ENCODE data around the gene TSC22D3.

Gene TSC22D3

DNA sequence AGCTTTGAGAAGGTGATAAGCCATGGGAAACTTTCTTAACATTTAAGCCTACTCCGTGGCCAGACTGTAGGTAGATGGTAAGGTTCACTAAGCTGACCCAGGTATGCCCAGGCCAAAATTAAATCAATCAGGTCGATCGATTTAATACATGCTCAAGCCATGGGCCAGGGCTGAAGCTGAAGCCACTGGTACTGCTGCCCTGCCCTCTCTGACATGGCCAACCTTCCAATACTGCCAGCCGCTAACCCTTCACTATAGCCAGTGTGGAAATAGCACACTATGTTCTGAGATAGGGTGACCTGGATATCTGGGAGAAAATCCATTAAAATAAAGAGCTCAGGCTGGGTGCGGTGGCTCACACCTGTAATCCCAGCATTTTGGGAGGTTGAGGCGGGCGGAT lies 31.6 kb downstream of the TSC22D3 start:
- no peaks in the 10 kb centered on the region for H3K79me2 ChIP-seq (ENCODE audit: control insufficient read depth, insufficient read depth, low read length, unreplicated experiment)
- peaks cover 39% of the 10 kb centered on the region for H3K4me1 ChIP-seq (ENCODE audit: control insufficient read depth, insufficient read depth, low read length, unreplicated experiment)
- no peak overlapping the region for H3K4me3 ChIP-seq (ENCODE audit: low read depth, low read length)
- H3K36me3 ChIP-seq (ENCODE audit: insufficient read depth, low read length) = no peaks in the 10 kb centered on the region
- no peak overlapping the region for H3K27ac ChIP-seq (ENCODE audit: low read depth, low read length)
- H2AFZ ChIP-seq (ENCODE audit: low read length, unreplicated experiment) = no peak overlapping the region
- H3K27me3 ChIP-seq (ENCODE audit: insufficient read depth, low read length) = no peaks in the 10 kb centered on the region

DNA sequence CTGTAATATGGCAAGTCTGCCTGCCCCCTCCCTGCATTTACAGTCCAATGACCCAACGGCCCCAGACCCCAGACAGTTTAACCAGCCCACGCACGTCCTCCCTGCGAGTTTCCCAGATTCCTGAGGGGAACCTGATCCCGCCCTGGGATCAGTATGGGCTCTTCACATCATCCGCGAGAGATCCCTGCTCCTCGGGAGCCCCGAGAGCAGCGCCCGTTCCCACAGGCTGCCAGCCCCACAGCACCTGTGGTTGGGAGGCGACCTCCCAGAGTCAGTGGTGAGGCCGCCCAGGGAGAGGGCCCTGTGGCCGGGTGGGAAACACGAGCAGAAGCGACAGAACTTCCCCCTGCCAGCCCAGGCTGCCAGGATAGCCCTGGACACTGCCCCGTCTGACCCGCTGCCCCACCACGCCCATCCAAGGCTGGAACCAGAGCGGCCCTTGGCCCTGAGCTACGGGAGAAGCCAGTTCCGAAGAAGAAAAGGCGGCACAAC lies 32.8 kb downstream of the TSC22D3 start:
- no peaks in the 10 kb centered on the region for H3K79me2 ChIP-seq (ENCODE audit: control insufficient read depth, insufficient read depth, low read length, unreplicated experiment)
- H3K4me1 ChIP-seq (ENCODE audit: control insufficient read depth, insufficient read depth, low read length, unreplicated experiment) = peaks cover 32% of the 10 kb centered on the region
- peak overlapping the region; percentile 40 for H2AFZ ChIP-seq (ENCODE audit: low read length, unreplicated experiment)
- no peaks in the 10 kb centered on the region for H3K36me3 ChIP-seq (ENCODE audit: insufficient read depth, low read length)
- H3K4me3 ChIP-seq (ENCODE audit: low read depth, low read length) = peak overlapping the region; percentile 68
- peak overlapping the region; percentile 94 for H3K27ac ChIP-seq (ENCODE audit: low read depth, low read length)
- no peaks in the 10 kb centered on the region for H3K27me3 ChIP-seq (ENCODE audit: insufficient read depth, low read length)

DNA sequence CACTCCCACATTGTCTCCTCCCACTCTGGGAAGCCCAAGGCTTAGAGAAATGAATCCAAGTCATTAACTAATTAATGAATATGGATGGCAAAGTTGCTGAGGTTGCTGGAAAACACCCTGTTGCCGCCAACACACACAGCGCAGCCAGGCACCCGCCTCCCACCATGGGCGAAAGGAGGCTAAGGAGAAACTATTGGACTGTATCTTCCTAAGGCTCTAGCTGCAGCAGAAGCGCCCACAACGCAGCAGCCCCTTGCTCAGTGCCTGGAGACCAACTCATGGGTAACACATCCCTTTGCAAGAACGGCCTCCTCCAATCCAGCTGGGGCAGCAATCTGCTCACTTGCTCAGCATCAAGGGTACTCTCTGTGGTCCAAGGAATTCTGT lies 34.2 kb downstream of the TSC22D3 start:
- H3K4me3 ChIP-seq (ENCODE audit: low read depth, low read length) = peak overlapping the region; percentile 68; the same call in 1 of the 2 replicates

DNA sequence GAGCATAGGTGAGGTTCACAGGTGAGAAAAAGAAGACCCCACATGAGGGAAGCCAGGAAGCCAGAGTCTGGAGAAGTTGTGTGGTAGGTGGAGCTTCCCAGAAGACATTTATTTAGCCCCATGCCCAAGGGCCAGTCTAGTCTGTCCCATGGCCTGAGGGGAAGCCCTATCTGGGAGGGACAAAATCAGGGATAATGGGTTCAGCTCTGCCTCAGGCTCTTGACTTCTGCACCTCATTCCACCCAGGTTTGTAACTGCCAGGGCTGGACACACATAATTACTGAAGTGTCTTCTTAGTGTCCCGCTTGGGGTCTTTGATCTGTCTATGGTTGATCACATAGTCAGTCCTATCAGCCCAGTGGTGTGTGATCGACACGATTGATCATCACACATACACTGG lies 36.0 kb downstream of the TSC22D3 start:
- Histone ChIP-seq H3K79me2 (ENCODE audit: control insufficient read depth, insufficient read depth, low read length, unreplicated experiment) (no peaks in the 10 kb centered on the region), H3K36me3 (ENCODE audit: insufficient read depth, low read length) (no peaks in the 10 kb centered on the region), H3K4me3 (ENCODE audit: low read depth, low read length) (no peak overlapping the region), H3K4me1 (ENCODE audit: control insufficient read depth, insufficient read depth, low read length, unreplicated experiment) (peaks cover 21% of the 10 kb centered on the region), H2AFZ (ENCODE audit: low read length, unreplicated experiment) (no peak overlapping the region), H3K27me3 (ENCODE audit: insufficient read depth, low read length) (no peaks in the 10 kb centered on the region), H3K27ac (ENCODE audit: low read depth, low read length) (no peak overlapping the region)

More for the DNA sequence above, 34.2 kb downstream of the TSC22D3 start:
- Histone ChIP-seq H2AFZ (ENCODE audit: low read length, unreplicated experiment) (no peak overlapping the region), H3K27ac (ENCODE audit: low read depth, low read length) (peak overlapping the region; percentile 94; the same call in 1 of the 2 replicates), H3K36me3 (ENCODE audit: insufficient read depth, low read length) (no peaks in the 10 kb centered on the region), H3K27me3 (ENCODE audit: insufficient read depth, low read length) (no peaks in the 10 kb centered on the region), H3K79me2 (ENCODE audit: control insufficient read depth, insufficient read depth, low read length, unreplicated experiment) (no peaks in the 10 kb centered on the region), H3K4me1 (ENCODE audit: control insufficient read depth, insufficient read depth, low read length, unreplicated experiment) (peaks cover 21% of the 10 kb centered on the region)

DNA sequence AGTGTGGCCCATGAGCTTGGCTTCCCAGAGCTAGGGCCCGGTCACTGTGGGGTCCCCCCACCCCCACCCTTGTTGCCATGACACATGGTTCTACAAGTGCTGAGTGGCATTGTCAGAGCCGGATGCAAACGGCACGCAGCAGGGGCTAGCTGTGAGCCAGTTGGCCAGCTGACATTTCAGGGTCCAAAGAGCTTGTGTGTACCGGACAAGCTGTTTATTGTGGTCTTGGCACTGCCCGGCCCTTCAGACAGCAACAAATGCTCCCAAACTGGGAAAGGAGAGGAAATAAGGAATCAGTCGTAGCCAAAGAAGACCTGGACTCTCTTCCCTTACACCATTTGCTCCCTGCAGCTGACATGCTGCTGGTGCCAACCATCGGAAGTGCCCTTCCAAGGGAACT lies 36.8 kb downstream of the TSC22D3 start:
- no peaks in the 10 kb centered on the region for H3K79me2 ChIP-seq (ENCODE audit: control insufficient read depth, insufficient read depth, low read length, unreplicated experiment)
- H3K27ac ChIP-seq (ENCODE audit: low read depth, low read length) = no peak overlapping the region
- no peaks in the 10 kb centered on the region for H3K27me3 ChIP-seq (ENCODE audit: insufficient read depth, low read length)
- no peaks in the 10 kb centered on the region for H3K36me3 ChIP-seq (ENCODE audit: insufficient read depth, low read length)
- H2AFZ ChIP-seq (ENCODE audit: low read length, unreplicated experiment) = no peak overlapping the region
- H3K4me3 ChIP-seq (ENCODE audit: low read depth, low read length) = no peak overlapping the region
- peaks cover 21% of the 10 kb centered on the region for H3K4me1 ChIP-seq (ENCODE audit: control insufficient read depth, insufficient read depth, low read length, unreplicated experiment)

DNA sequence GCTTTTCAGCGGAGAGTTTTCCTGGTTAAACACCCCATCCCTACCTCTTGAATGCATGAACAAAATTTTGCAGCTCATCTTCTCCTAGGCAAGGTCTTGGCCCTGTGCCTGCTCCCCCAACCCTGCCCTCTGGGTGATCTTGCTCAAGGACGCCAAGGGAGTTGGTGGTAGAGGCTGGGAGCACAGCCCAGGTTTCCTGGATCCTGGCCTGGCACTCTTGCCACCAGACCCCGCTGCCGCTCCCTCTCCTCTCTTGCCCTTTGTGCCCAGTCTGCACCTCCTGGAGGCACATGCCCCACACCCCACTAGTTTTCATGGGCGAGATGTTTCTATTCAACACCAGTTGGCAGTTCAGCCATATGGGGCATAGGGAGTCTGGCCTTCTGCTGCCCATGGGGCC lies 37.3 kb downstream of the TSC22D3 start:
- Histone ChIP-seq H3K36me3 (ENCODE audit: insufficient read depth, low read length) (no peaks in the 10 kb centered on the region), H3K4me1 (ENCODE audit: control insufficient read depth, insufficient read depth, low read length, unreplicated experiment) (peaks cover 21% of the 10 kb centered on the region), H2AFZ (ENCODE audit: low read length, unreplicated experiment) (no peak overlapping the region), H3K27me3 (ENCODE audit: insufficient read depth, low read length) (no peaks in the 10 kb centered on the region), H3K79me2 (ENCODE audit: control insufficient read depth, insufficient read depth, low read length, unreplicated experiment) (no peaks in the 10 kb centered on the region), H3K27ac (ENCODE audit: low read depth, low read length) (no peak overlapping the region), H3K4me3 (ENCODE audit: low read depth, low read length) (no peak overlapping the region)

DNA sequence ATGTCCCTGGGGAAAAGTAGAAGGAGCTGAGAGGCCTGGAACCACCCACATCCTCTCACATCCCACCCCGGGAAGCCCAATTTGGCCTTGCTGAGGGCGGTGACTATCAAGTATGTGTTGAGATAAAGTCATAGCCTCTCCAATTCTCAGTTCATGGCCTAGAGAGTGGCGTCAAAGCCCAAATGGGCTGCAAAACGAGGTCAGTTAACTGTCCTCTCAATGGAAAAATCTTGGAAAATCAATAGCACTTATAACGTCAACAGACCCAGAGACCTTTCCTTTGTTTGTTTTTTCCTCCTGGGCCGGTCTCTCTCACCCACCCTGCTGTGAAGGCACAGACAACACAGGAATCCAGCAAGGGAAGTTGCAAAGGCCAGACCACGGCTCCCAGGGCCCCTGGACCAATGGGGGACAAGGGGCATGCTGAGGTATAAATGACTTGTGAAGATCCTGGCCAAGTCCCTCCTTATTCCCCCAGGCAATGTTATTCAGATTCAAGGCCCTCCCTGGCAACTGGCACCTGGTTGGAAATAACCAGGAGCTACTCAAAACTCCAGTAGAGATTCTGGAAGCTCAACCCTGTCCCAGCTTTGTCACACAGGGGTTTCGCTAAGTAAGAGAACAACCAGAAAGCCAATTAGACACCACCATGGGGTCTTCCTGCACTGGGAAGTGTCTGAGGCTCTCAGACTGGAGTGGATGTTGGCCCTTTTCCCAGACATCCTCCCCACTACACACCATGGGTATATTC lies 38.6 kb downstream of the TSC22D3 start:
- no peaks in the 10 kb centered on the region for H3K79me2 ChIP-seq (ENCODE audit: control insufficient read depth, insufficient read depth, low read length, unreplicated experiment)
- H2AFZ ChIP-seq (ENCODE audit: low read length, unreplicated experiment) = no peak overlapping the region
- no peak overlapping the region for H3K27ac ChIP-seq (ENCODE audit: low read depth, low read length)
- H3K4me1 ChIP-seq (ENCODE audit: control insufficient read depth, insufficient read depth, low read length, unreplicated experiment) = peaks cover 20% of the 10 kb centered on the region
- no peaks in the 10 kb centered on the region for H3K27me3 ChIP-seq (ENCODE audit: insufficient read depth, low read length)
- H3K4me3 ChIP-seq (ENCODE audit: low read depth, low read length) = no peak overlapping the region
- H3K36me3 ChIP-seq (ENCODE audit: insufficient read depth, low read length) = no peaks in the 10 kb centered on the region

DNA sequence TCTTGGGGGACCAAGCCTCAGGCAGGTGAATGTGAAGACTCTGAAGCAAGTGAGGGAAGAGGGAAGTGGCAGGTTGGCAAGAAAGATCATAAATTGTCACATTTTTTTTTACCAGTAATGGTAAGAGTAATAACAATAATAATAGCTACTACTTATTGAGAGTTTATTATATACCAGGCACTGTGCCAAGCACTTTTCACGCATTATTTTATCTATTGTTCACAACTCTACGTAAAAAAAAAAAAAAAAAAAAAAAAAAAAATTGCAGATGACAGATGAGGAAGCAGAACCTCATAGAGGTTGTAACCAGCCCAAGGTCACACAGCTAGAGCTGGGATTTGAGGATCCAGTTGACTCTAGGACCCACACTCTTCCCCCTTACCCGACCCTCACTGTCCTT lies 40.9 kb downstream of the TSC22D3 start:
- no peak overlapping the region for H2AFZ ChIP-seq (ENCODE audit: low read length, unreplicated experiment)
- no peaks in the 10 kb centered on the region for H3K36me3 ChIP-seq (ENCODE audit: insufficient read depth, low read length)
- no peaks in the 10 kb centered on the region for H3K27me3 ChIP-seq (ENCODE audit: insufficient read depth, low read length)
- peaks cover 27% of the 10 kb centered on the region for H3K4me1 ChIP-seq (ENCODE audit: control insufficient read depth, insufficient read depth, low read length, unreplicated experiment)
- H3K4me3 ChIP-seq (ENCODE audit: low read depth, low read length) = no peak overlapping the region
- H3K27ac ChIP-seq (ENCODE audit: low read depth, low read length) = no peak overlapping the region
- no peaks in the 10 kb centered on the region for H3K79me2 ChIP-seq (ENCODE audit: control insufficient read depth, insufficient read depth, low read length, unreplicated experiment)

DNA sequence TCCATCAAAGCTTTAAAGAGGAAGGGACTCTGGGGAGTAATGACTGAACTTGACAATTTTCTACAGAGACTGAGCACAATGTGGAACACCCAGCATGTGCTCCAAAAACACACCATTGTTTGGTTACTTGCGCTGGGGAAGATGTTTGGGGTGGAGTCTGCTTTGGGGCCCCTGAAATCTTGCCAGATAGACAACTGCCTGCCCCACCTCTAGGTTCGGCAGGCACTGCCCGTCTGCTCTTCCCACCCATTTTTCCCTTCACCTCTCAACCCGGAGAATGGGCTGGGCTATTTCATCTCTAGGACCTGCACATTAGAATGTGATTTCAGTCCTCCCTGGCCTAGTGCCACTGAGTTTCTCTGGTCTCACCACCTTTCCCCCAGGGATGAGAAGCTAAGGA lies 41.9 kb downstream of the TSC22D3 start:
- Histone ChIP-seq H3K79me2 (ENCODE audit: control insufficient read depth, insufficient read depth, low read length, unreplicated experiment) (no peaks in the 10 kb centered on the region), H3K27ac (ENCODE audit: low read depth, low read length) (no peak overlapping the region), H3K4me1 (ENCODE audit: control insufficient read depth, insufficient read depth, low read length, unreplicated experiment) (peaks cover 35% of the 10 kb centered on the region), H3K27me3 (ENCODE audit: insufficient read depth, low read length) (no peaks in the 10 kb centered on the region), H2AFZ (ENCODE audit: low read length, unreplicated experiment) (no peak overlapping the region), H3K36me3 (ENCODE audit: insufficient read depth, low read length) (no peaks in the 10 kb centered on the region), H3K4me3 (ENCODE audit: low read depth, low read length) (no peak overlapping the region)

DNA sequence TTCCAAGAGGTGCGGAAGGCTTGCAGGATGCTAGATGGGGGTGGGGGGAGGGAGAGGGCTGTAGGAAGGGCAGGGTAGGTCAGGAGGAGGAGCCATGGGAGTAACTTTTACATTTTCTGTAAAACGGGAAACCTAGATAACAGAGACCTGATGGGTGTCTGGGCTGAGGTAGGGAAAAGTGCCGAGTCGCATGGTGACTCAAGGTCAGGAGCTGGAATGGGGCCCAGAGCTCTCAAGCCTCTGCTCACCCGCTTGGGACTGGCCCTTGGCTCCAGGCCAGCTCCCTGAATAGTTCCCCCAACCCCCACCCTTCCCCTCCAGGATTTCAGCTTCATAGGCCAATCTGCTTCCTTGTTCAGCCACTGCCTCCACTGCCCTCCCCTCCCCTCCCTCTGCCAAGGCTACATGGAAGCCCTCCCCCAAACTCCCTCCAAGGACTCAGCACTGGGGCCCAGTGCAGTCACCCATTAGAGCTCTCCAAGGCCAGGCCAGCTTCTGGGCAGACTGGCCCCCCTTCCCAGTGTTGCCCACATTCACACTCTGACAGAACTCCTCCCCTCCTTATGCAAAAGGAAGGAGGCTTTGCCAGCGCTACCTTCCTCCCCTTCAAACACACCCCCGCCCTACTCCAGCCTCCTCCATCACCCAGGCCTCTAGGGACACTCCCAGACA lies 43.6 kb downstream of the TSC22D3 start:
- Histone ChIP-seq H3K4me1 (ENCODE audit: control insufficient read depth, insufficient read depth, low read length, unreplicated experiment) (peaks cover 39% of the 10 kb centered on the region), H3K36me3 (ENCODE audit: insufficient read depth, low read length) (no peaks in the 10 kb centered on the region), H3K27ac (ENCODE audit: low read depth, low read length) (peak overlapping the region; percentile 60), H2AFZ (ENCODE audit: low read length, unreplicated experiment) (no peak overlapping the region), H3K79me2 (ENCODE audit: control insufficient read depth, insufficient read depth, low read length, unreplicated experiment) (no peaks in the 10 kb centered on the region), H3K27me3 (ENCODE audit: insufficient read depth, low read length) (no peaks in the 10 kb centered on the region), H3K4me3 (ENCODE audit: low read depth, low read length) (no peak overlapping the region)
